Measurements from ENCODE around the gene ZC3HAV1. TPM values are rescaled to one million over a fixed set of nuclear protein-coding genes. Genes with fewer than 3 reads are reported as not detected.

ZC3HAV1 gene
- total and polyA plus RNA-seq, 9 of the 15 experiments (the other 6 are each of a cell fraction or from before 2014, with no cell fraction given) = 11.9 to 40.5 (median 23.9) TPM

- TF ChIP-seq NFIC (IDR thresholded peaks at IDR 0.05) (no peak), ZNF324 (CRISPR knock-in tag; IDR thresholded peaks at IDR 0.05) (0 out of 2 replicates have a peak, but pooled peaks have one; percentile 10), HDAC6 (IDR thresholded peaks at IDR 0.05; ENCODE audit: low read depth, low read length) (no peak), RBM15 (IDR thresholded peaks at IDR 0.05; ENCODE audit: insufficient read depth, low read length) (no peak), HCFC1 (IDR thresholded peaks at IDR 0.05; ENCODE audit: low read depth, low read length) (no peak), RBM39 (optimal IDR thresholded peaks at IDR 0.05; ENCODE audit: low read depth, low read length) (no peak), MAZ (CRISPR knock-in tag; conservative IDR thresholded peaks at IDR 0.05 in 1 of 2, IDR thresholded peaks at IDR 0.05 in 1 of 2) (0 out of 4 replicates have a peak, but pooled peaks of 1 of the 2 experiments have one; percentile 16), CBX8 (IDR thresholded peaks at IDR 0.05; ENCODE audit: borderline replicate concordance, extremely low read depth, low read depth, low read length, poor library complexity, severe bottlenecking) (no peak), FOXJ3 (CRISPR knock-in tag; IDR thresholded peaks at IDR 0.05) (no peak), MYBL2 (IDR thresholded peaks at IDR 0.05; ENCODE audit: low read depth) (no peak), MYBL2 (CRISPR knock-in tag; IDR thresholded peaks at IDR 0.05; ENCODE audit: borderline replicate concordance) (no peak), HNRNPLL (IDR thresholded peaks at IDR 0.05; ENCODE audit: low read depth, low read length, poor library complexity, severe bottlenecking) (no peak), DDX20 (tag; IDR thresholded peaks at IDR 0.05; ENCODE audit: low read depth) (no peak), POLR2AphosphoS5 (IDR thresholded peaks at IDR 0.05; ENCODE audit: control insufficient read depth, insufficient read depth, low read depth, low read length) (no peak), SETDB1 (IDR thresholded peaks at IDR 0.05; ENCODE audit: low read length) (peak; percentile 34), ATF7 (IDR thresholded peaks at IDR 0.05) (no peak), ARID2 (IDR thresholded peaks at IDR 0.05) (no peak), FOXM1 (IDR thresholded peaks at IDR 0.05; ENCODE audit: low read depth) (no peak), FOXM1 (CRISPR knock-in tag; IDR thresholded peaks at IDR 0.05; ENCODE audit: low read depth) (peak; percentile 64; the same call in 1 of the 2 replicates), CCAR2 (IDR thresholded peaks at IDR 0.05; ENCODE audit: low read depth, low read length) (no peak)
- TF ChIP-seq, protein P1, sequence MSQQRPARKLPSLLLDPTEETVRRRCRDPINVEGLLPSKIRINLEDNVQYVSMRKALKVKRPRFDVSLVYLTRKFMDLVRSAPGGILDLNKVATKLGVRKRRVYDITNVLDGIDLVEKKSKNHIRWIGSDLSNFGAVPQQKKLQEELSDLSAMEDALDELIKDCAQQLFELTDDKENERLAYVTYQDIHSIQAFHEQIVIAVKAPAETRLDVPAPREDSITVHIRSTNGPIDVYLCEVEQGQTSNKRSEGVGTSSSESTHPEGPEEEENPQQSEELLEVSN (IDR thresholded peaks at IDR 0.05; ENCODE audit: borderline replicate concordance in 1 of 2, extremely low read depth in 1 of 2, insufficient read depth in 1 of 2, insufficient read length in 1 of 2, low read depth in 1 of 2, low read length in 1 of 2, poor library complexity in 1 of 2, severe bottlenecking in 1 of 2) = peak; percentile 23 to 55
- TF ChIP-seq, protein P2, sequence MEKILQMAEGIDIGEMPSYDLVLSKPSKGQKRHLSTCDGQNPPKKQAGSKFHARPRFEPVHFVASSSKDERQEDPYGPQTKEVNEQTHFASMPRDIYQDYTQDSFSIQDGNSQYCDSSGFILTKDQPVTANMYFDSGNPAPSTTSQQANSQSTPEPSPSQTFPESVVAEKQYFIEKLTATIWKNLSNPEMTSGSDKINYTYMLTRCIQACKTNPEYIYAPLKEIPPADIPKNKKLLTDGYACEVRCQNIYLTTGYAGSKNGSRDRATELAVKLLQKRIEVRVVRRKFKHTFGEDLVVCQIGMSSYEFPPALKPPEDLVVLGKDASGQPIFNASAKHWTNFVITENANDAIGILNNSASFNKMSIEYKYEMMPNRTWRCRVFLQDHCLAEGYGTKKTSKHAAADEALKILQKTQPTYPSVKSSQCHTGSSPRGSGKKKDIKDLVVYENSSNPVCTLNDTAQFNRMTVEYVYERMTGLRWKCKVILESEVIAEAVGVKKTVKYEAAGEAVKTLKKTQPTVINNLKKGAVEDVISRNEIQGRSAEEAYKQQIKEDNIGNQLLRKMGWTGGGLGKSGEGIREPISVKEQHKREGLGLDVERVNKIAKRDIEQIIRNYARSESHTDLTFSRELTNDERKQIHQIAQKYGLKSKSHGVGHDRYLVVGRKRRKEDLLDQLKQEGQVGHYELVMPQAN (IDR thresholded peaks at IDR 0.05; ENCODE audit: borderline replicate concordance) = no peak; the same call in 1 of the 2 replicates
- TF ChIP-seq, protein P3, sequence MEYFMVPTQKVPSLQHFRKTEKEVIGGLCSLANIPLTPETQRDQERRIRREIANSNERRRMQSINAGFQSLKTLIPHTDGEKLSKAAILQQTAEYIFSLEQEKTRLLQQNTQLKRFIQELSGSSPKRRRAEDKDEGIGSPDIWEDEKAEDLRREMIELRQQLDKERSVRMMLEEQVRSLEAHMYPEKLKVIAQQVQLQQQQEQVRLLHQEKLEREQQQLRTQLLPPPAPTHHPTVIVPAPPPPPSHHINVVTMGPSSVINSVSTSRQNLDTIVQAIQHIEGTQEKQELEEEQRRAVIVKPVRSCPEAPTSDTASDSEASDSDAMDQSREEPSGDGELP (CRISPR knock-in tag; IDR thresholded peaks at IDR 0.05; ENCODE audit: borderline replicate concordance) = no peak
Measured at GRCh38 chr7:139108266-139109187, 993 bp downstream of the ZC3HAV1 start (continued).

Data from K562 (cell line).